T-cell (primary cell): ENCODE measurements around the gene LY86. TPM values are rescaled to one million over a fixed set of nuclear protein-coding genes. Genes with fewer than 3 reads are reported as not detected.

Experiments used
- ATAC-seq, 4 experiments: fragments of 200-7000 bp in 3 of 4; fragments of 150-1000 bp in 1 of 4; cut with Tn5 transposase; replicated peaks in 1 of 4; 1 replicate in 3 of 4; 2 replicates in 1 of 4; pipeline ENCODE4 v1.10.0; 2021; ENCODE audit warnings: moderate library complexity in 3 of 4, mild to moderate bottlenecking in 2 of 4, moderate number of reproducible peaks in 1 of 4
- CTCF ChIA-PET, 2 donors: fragments of 300-600 bp; sonication (Branson Sonifier 250); formaldehyde crosslinking; loops; one replicate each; lab custom pipeline; 2022; ENCODE audit warnings: antibody characterized with exemption in 2 of 2; lab: Charles Lee
- POLR2A ChIA-PET, 2 donors: fragments of 300-600 bp; sonication (Branson Sonifier 250); formaldehyde crosslinking; loops; one replicate each; lab custom pipeline; 2022; ENCODE audit warnings: antibody characterized with exemption in 2 of 2; lab: Charles Lee
- DNase-seq, 35 experiments: peaks; one replicate each; pipeline versions ENCODE4 v3.0.0 to v3.0.0-alpha.2; 2013 to 2023
- H3K27ac ChIP-seq: one replicate; pipeline ENCODE4 v1.5.1; 2013; ENCODE audit warnings: low read length
- H3K27me3 ChIP-seq, 2 experiments: replicated peaks in 1 of 2; 1 replicate in 1 of 2; 2 replicates in 1 of 2; pipeline versions ENCODE4 v1.6.1 to v1.7.0; 2013; ENCODE audit warnings: low read length in 1 of 2, mixed read lengths in 1 of 2; ENCODE audit not compliant: control insufficient read depth in 2 of 2, insufficient read depth in 2 of 2; ENCODE audit errors: extremely low read depth in 1 of 2
- H3K36me3 ChIP-seq, 2 donors: 1 replicate in 1 of 2; 2 replicates in 1 of 2; pipeline versions ENCODE4 v1.6.1 to v1.7.0; 2013; ENCODE audit warnings: low read length in 1 of 2; ENCODE audit not compliant: control insufficient read depth in 2 of 2, insufficient read depth in 1 of 2; ENCODE audit errors: extremely low read depth in 1 of 2
- H3K4me1 ChIP-seq, 2 experiments: 1 replicate in 1 of 2; 2 replicates in 1 of 2; pipeline versions ENCODE4 v1.6.1 to v1.7.0; 2013; ENCODE audit warnings: low read length in 2 of 2, mixed read lengths in 1 of 2; ENCODE audit not compliant: insufficient read depth in 2 of 2, control insufficient read depth in 1 of 2; ENCODE audit errors: extremely low read depth in 1 of 2
- H3K4me3 ChIP-seq, 2 donors: 1 replicate in 1 of 2; 2 replicates in 1 of 2; pipeline versions ENCODE4 v1.5.1 to v1.7.0; 2013; ENCODE audit warnings: mild to moderate bottlenecking in 2 of 2, low read length in 1 of 2, moderate library complexity in 1 of 2; ENCODE audit not compliant: control insufficient read depth in 1 of 2; ENCODE audit errors: extremely low read depth in 1 of 2
- H3K9me3 ChIP-seq: 2 replicates; pipeline ENCODE4 v1.7.0; 2013
- H3K27ac Mint-ChIP-seq, 2 donors: one replicate each; pipeline ENCODE4 v1.8.0; 2020 to 2021; ENCODE audit warnings: mild to moderate bottlenecking in 2 of 2, mixed read lengths in 2 of 2
- H3K27me3 Mint-ChIP-seq, 2 donors: one replicate each; pipeline ENCODE4 v1.8.0; 2021 to 2022; ENCODE audit warnings: mixed read lengths in 2 of 2
- H3K36me3 Mint-ChIP-seq: one replicate; pipeline ENCODE4 v1.8.0; 2021; ENCODE audit warnings: mixed read lengths
- H3K4me1 Mint-ChIP-seq, 3 donors: one replicate each; pipeline ENCODE4 v1.8.0; 2020 to 2022; ENCODE audit warnings: mixed read lengths in 3 of 3, mild to moderate bottlenecking in 1 of 3
- H3K4me3 Mint-ChIP-seq, 3 donors: one replicate each; pipeline ENCODE4 v1.8.0; 2020 to 2022; ENCODE audit warnings: mild to moderate bottlenecking in 3 of 3, mixed read lengths in 3 of 3, moderate library complexity in 3 of 3
- H3K9me3 Mint-ChIP-seq, 3 donors: one replicate each; pipeline ENCODE4 v1.8.0; 2020 to 2022; ENCODE audit warnings: mixed read lengths in 3 of 3
- WGBS: methylation state at CpG from one replicate; pipeline ENCODE4 v1.1.5; 2013; ENCODE audit warnings: missing lambda C conversion rate; ENCODE audit not compliant: insufficient coverage; 5-methylcytosine and 5-hydroxymethylcytosine counted together
- total RNA-seq, 35 experiments: library from RNA in 6 of 35; stranded (reverse) in 6 of 35; fragments of 120-200 nt in 1 of 35; gene quantifications; one replicate each; pipeline versions ENCODE4 v1.2.1 to v1.2.4 and lab custom pipeline; 2013 to 2026

The LY86 gene
- total RNA-seq, 5 donors from 2014 or later (not counting 1 experiment from before 2014, with no cell fraction given): 0.54 to 3.6 (median 2.5) TPM

- H3K4me3 Mint-ChIP-seq: no peak overlapping the region
- Histone ChIP-seq H3K4me3 (no peak overlapping the region), H3K27me3 (peaks cover 0 to 17% of the 10 kb centered on the region in 2 experiments), H3K36me3 (no peaks in the 10 kb centered on the region), H3K9me3 (no peaks in the 10 kb centered on the region), H3K4me1 (peaks cover 2 to 5% of the 10 kb centered on the region in 2 experiments), H3K27ac (no peak overlapping the region)
- DNase-seq (no peak), ATAC-seq (no peak)
- H3K36me3 Mint-ChIP-seq: no peaks in the 10 kb centered on the region
- POLR2A ChIA-PET: no interaction called here
- no peak overlapping the region for H3K27ac Mint-ChIP-seq
- WGBS: 100% methylated on average over 2 of the region's 4 CpGs
- H3K4me1 Mint-ChIP-seq: peaks cover 2 to 11% (median 5%) of the 10 kb centered on the region in 3 donors
- CTCF ChIA-PET: no interaction called here
- H3K27me3 Mint-ChIP-seq: peaks cover 0 to 8% of the 10 kb centered on the region in 2 donors
- peaks cover 0 to 3% (median 0%) of the 10 kb centered on the region in 3 donors for H3K9me3 Mint-ChIP-seq
These were observed 115.2 kb downstream of the LY86 start for GRCh38 chr6:6703699-6704098.
